ENCODE data around the gene PALD1.

Gene PALD1

DNA sequence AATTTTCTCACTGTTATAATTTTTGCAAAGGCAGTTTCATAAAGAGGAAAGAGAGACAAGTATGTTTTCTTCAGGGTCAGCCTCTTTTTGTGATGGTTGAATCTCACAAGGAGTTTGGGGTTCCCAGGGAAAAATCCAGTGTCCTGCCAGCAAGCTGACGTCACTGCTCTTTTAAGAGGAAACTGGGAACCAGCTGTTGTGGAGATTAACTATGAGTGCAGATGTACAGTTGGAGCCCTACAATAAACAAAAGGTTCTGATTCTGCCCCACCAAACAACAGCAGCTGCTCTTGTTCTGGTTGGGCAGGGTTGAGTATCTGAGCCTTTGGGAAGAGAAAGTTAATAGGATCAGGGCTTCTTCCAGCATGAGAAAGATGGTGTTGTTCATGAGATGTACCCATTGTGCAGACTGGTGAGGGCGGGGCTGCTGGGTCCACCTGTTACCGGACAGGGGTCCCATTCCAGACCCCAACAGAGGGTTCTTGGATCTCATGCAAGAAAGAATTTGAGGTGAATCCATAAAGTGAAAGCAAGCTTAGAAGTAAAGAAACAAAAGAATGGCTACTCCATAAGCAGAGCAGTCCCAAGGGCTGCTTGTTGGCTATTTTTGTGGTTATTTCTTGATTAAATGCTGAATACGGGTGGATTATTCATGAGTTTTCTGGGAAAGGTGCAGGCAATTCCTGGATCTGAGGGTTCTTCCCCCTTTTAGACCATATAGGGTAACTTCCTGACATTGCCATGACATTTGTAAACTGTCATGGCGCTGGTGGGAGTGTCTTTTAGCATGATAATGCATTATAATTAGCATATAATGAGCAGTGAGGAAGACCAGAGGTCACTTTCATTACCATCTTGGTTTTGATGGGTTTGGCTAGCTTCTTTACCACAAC is 111.4 kb downstream of the PALD1 start:
- H3K4me3 ChIP-seq (ENCODE audit: control insufficient read depth, low read depth, low read length): no peak overlapping the region
- no peak for DNase-seq (ENCODE audit: low read depth)
- TF ChIP-seq, protein P1, sequence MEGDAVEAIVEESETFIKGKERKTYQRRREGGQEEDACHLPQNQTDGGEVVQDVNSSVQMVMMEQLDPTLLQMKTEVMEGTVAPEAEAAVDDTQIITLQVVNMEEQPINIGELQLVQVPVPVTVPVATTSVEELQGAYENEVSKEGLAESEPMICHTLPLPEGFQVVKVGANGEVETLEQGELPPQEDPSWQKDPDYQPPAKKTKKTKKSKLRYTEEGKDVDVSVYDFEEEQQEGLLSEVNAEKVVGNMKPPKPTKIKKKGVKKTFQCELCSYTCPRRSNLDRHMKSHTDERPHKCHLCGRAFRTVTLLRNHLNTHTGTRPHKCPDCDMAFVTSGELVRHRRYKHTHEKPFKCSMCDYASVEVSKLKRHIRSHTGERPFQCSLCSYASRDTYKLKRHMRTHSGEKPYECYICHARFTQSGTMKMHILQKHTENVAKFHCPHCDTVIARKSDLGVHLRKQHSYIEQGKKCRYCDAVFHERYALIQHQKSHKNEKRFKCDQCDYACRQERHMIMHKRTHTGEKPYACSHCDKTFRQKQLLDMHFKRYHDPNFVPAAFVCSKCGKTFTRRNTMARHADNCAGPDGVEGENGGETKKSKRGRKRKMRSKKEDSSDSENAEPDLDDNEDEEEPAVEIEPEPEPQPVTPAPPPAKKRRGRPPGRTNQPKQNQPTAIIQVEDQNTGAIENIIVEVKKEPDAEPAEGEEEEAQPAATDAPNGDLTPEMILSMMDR (IDR thresholded peaks at IDR 0.05; ENCODE audit: control insufficient read depth, insufficient read depth, low read depth, low read length, missing control alignments): no peak

DNA sequence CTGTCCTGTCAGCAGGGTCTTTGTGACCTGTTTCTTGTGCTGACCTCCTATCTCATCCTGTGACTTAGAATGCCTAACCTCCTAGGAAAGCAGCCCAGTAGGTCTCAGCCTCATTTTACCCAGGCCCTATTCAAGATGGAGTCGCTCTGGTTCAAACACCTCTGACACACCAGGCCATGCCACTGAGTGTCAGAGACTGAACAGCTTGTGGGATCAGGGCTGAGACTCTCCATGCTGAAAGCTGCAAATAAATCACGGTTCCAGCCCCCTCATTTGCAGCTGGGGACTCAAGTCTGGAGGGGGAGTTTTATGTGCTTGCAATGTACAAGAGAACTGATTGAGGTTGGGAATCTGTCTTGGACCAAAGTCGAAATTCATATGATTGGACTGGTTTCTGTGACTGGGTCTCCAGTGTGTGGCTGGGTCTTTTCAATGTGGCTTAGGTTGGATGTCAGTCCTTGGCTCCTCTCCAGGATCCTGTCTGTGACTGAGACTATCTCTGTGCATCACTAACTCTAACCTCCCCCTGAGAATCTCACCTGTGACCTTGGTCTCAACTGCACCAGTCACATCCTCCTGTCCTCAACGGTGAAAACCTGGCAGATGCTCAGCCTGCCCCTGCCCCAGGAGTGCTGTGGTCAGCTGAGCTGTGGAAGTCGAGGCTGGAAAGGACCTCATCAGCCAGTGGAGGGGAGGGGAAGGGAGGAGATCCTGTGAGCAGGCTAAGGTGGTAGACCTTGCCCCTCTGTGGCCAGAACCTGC is 112.3 kb downstream of the PALD1 start:
- no peak for DNase-seq (ENCODE audit: low read depth)
- TF ChIP-seq, protein P1 (IDR thresholded peaks at IDR 0.05; ENCODE audit: control insufficient read depth, insufficient read depth, low read depth, low read length, missing control alignments): no peak
- no peak overlapping the region for H3K4me3 ChIP-seq (ENCODE audit: control insufficient read depth, low read depth, low read length)

DNA sequence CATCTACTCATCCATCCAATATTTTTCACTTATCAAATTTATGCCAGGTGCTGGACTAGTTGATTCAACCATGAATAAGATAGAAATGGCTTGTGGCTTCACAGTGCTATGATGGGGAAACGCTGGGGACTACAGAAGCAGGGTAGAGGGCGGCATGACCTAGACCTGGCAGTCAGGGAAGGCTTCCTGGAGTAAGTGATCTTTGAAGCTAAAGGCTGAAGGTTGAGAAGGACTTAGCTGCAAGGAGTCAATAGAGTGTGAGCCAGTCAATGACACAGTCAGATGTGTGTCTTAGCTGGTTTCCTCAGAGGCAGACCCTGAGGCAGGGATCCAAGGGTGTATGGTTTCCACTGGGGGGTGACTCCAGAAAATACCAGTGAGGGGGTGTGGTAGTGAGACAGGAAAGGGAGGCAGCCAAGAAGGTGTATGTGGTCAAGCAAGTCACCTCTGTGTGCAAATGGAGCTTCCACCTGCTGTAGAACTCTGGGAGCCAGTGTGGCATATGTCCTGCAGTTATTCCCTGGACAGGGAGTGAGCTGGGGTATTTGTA is 113.7 kb downstream of the PALD1 start:
- DNase-seq (ENCODE audit: low read depth): no peak
- TF ChIP-seq, protein P1 (IDR thresholded peaks at IDR 0.05; ENCODE audit: control insufficient read depth, insufficient read depth, low read depth, low read length, missing control alignments): no peak
- H3K4me3 ChIP-seq (ENCODE audit: control insufficient read depth, low read depth, low read length): no peak overlapping the region

DNA sequence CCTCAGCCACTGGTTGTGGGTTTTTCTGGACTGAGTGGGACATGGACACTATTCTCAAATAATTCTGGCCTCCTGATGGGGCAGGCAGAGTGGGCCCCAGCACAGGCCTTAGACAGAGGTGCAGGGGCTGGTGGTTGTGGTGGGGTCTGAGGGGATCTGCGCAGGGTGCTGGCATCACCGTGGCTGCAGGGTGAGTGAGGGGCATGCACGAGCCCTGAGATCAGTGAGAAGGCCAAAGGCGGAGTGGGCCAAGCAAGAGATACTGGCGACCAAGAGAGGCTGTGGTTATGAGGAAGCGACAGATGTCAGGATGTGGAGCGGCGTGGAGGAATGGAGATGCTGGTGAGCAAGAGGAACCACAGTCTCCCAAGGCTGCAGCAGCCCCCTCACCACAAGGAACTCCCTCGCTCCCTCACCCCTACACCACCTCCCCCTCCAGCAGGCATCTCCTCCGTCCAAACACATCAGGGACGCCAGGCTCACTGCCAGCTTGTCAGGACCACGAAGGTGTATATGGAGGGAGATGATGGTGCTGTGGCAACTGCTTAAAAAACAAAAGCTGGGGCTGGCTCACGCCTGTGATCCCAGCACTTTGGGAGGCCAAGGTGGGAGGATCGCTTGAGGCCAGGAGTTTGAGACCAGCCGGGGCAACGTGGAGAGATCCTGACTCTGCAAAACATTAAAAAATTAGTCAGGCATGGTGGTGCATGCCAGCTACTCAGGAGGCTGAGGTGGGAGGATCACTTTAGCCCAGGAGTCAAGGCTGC is 114.4 kb downstream of the PALD1 start:
- TF ChIP-seq, protein P1 (IDR thresholded peaks at IDR 0.05; ENCODE audit: control insufficient read depth, insufficient read depth, low read depth, low read length, missing control alignments): no peak
- no peak for DNase-seq (ENCODE audit: low read depth)
- no peak overlapping the region for H3K4me3 ChIP-seq (ENCODE audit: control insufficient read depth, low read depth, low read length)

DNA sequence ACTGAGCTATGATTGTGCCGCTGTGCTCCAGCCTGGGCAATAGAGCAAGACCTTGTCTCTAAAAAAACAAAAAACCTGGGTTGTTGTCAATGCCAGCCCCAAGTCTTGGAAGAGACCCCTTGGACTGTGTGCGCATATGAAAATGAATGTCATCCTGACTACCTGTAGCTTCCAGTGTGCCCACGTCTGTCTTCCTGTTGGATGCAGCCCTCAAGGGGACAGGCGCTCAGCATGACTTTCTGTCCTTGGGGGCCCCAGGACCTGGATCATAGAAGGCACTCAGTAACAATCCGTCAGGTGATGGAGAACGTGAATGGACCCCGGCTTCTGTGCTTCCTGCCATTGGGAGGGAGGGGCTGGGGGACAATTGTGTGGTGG is 114.9 kb downstream of the PALD1 start:
- TF ChIP-seq, protein P1 (IDR thresholded peaks at IDR 0.05; ENCODE audit: control insufficient read depth, insufficient read depth, low read depth, low read length, missing control alignments): no peak
- DNase-seq (ENCODE audit: low read depth): no peak
- H3K4me3 ChIP-seq (ENCODE audit: control insufficient read depth, low read depth, low read length): no peak overlapping the region

DNA sequence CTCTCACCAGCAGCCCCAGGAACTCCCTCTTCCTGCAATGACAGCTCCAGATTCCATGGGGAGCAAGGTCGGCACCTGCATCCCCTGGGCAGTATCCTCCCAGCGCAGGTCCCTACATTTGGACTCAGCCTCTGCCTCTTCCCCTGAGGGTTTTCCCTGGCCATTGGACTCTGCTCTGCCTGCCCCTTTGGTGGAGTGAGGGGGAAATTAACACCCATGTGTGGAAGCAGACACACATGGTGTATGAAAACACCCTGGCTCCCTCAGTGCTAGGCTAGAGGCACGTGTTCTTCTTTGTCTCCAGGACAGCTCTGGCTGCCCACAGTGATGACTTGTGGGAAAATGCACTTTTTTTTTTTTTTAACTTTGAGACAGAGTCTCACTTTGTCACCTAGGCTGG is 115.6 kb downstream of the PALD1 start:
- TF ChIP-seq, protein P1 (IDR thresholded peaks at IDR 0.05; ENCODE audit: control insufficient read depth, insufficient read depth, low read depth, low read length, missing control alignments): no peak
- no peak for DNase-seq (ENCODE audit: low read depth)
- no peak overlapping the region for H3K4me3 ChIP-seq (ENCODE audit: control insufficient read depth, low read depth, low read length)

Data from AG09309 (cell line).